ENCODE measurements around the gene SNX1. TPM values are rescaled to one million over a fixed set of nuclear protein-coding genes. Genes with fewer than 3 reads are reported as not detected.
"Not testable (repeated sequence)": the region's sequence is repeated elsewhere in the genome, so short reads cannot be mapped to it uniquely, and the experiment has no call there.

SNX1 gene
- total RNA-seq, 1 donor from 2014 or later, result 48.5 TPM

- DNase-seq (ENCODE audit: low read depth, low spot score), result no peak
Measured at GRCh38 chr15:64112904-64113303, 17.1 kb downstream of the SNX1 start.

GRCh38 chr15:64117759-64118487, 22.1 kb downstream of the SNX1 start:
- DNase-seq (ENCODE audit: low read depth, low spot score), result no peak

- DNase-seq (ENCODE audit: low read depth, low spot score), result not testable (repeated sequence)
Measured at GRCh38 chr15:64120322-64120721, 24.5 kb downstream of the SNX1 start.

- no peak for DNase-seq (ENCODE audit: low read depth, low spot score)
Measured at GRCh38 chr15:64121614-64122013, 25.8 kb downstream of the SNX1 start.

GRCh38 chr15:64122444-64122843, 26.7 kb downstream of the SNX1 start:
- no peak for DNase-seq (ENCODE audit: low read depth, low spot score)

- DNase-seq (ENCODE audit: low read depth, low spot score), result no peak
Measured at GRCh38 chr15:64122936-64123351, 27.2 kb downstream of the SNX1 start.

- no peak for DNase-seq (ENCODE audit: low read depth, low spot score)
Measured at GRCh38 chr15:64125978-64126377, 30.2 kb downstream of the SNX1 start.

- DNase-seq (ENCODE audit: low read depth, low spot score), result no peak
Measured at GRCh38 chr15:64127521-64128270, 31.9 kb downstream of the SNX1 start.

GRCh38 chr15:64130159-64130558, 34.4 kb downstream of the SNX1 start:
- DNase-seq (ENCODE audit: low read depth, low spot score), result no peak

GRCh38 chr15:64131547-64131946, 35.8 kb downstream of the SNX1 start:
- no peak for DNase-seq (ENCODE audit: low read depth, low spot score)

- DNase-seq (ENCODE audit: low read depth, low spot score), result no peak
Measured at GRCh38 chr15:64132217-64132616, 36.4 kb downstream of the SNX1 start.

GRCh38 chr15:64133623-64134344, 38.0 kb downstream of the SNX1 start:
- no peak for DNase-seq (ENCODE audit: low read depth, low spot score)

GRCh38 chr15:64134345-64134829, 38.6 kb downstream of the SNX1 start:
- no peak for DNase-seq (ENCODE audit: low read depth, low spot score)

GRCh38 chr15:64136347-64136746, 40.6 kb downstream of the SNX1 start:
- no peak for DNase-seq (ENCODE audit: low read depth, low spot score)

- no peak for DNase-seq (ENCODE audit: low read depth, low spot score)
Measured at GRCh38 chr15:64137226-64137833, 41.5 kb downstream of the SNX1 start.

- DNase-seq (ENCODE audit: low read depth, low spot score), result no peak
Measured at GRCh38 chr15:64138331-64138941, 42.7 kb downstream of the SNX1 start.

GRCh38 chr15:64141798-64142512, 46.2 kb downstream of the SNX1 start:
- DNase-seq (ENCODE audit: low read depth, low spot score), result no peak

GRCh38 chr15:64143276-64143675, 47.5 kb downstream of the SNX1 start:
- DNase-seq (ENCODE audit: low read depth, low spot score), result no peak

GRCh38 chr15:64144192-64144564, 48.4 kb downstream of the SNX1 start:
- no peak for DNase-seq (ENCODE audit: low read depth, low spot score)

- DNase-seq (ENCODE audit: low read depth, low spot score), result no peak
Measured at GRCh38 chr15:64144565-64145281, 48.9 kb downstream of the SNX1 start.
